Neural progenitor cell (in vitro differentiated cells): ENCODE results near the gene OR10G7.

ENCODE experiments used
- EZH2 ChIP-seq: fragments of 200-600 bp; sonication (generic); IDR thresholded peaks from 2 replicates; pipeline ENCODE4 v1.6.1; 2017; ENCODE audit warnings: antibody characterized with exemption, mild to moderate bottlenecking, moderate library complexity
- EZH2phosphoT487 ChIP-seq: fragments of 200-600 bp; sonication (generic); IDR thresholded peaks from 2 replicates; pipeline ENCODE4 v1.6.1; 2017; ENCODE audit warnings: antibody characterized with exemption
- TF ChIP-seq, protein P1 (sequence below): fragments of 200-600 bp; sonication (generic); IDR thresholded peaks from 2 replicates; pipeline ENCODE4 v1.5.1; 2017; ENCODE audit warnings: antibody characterized with exemption, mild to moderate bottlenecking

- TF ChIP-seq, protein P1, sequence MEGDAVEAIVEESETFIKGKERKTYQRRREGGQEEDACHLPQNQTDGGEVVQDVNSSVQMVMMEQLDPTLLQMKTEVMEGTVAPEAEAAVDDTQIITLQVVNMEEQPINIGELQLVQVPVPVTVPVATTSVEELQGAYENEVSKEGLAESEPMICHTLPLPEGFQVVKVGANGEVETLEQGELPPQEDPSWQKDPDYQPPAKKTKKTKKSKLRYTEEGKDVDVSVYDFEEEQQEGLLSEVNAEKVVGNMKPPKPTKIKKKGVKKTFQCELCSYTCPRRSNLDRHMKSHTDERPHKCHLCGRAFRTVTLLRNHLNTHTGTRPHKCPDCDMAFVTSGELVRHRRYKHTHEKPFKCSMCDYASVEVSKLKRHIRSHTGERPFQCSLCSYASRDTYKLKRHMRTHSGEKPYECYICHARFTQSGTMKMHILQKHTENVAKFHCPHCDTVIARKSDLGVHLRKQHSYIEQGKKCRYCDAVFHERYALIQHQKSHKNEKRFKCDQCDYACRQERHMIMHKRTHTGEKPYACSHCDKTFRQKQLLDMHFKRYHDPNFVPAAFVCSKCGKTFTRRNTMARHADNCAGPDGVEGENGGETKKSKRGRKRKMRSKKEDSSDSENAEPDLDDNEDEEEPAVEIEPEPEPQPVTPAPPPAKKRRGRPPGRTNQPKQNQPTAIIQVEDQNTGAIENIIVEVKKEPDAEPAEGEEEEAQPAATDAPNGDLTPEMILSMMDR, result no peak
- TF ChIP-seq EZH2, result no peak
- no peak for TF ChIP-seq EZH2phosphoT487
These were observed 2.3 kb upstream of the OR10G7 start for GRCh38 chr11:124043420-124043819.
